Activated gamma-delta T cell (primary cell): ENCODE data around the gene PTGDS.
A peak's percentile ranks its signal among the peaks of the same experiment; 100 is the strongest.

ENCODE experiments used
- DNase-seq: peaks from one replicate; lab custom pipeline; 2025; lab: John Stamatoyannopoulos, UW

The PTGDS gene

GRCh38 chr9:137021979-137022661, 44.8 kb downstream of the PTGDS start:
- peak; percentile 45 for DNase-seq

GRCh38 chr9:137022662-137023008, 45.3 kb downstream of the PTGDS start:
- DNase-seq, result no peak

- no peak for DNase-seq
Measured at GRCh38 chr9:137023157-137023556, 45.9 kb downstream of the PTGDS start.

DNA sequence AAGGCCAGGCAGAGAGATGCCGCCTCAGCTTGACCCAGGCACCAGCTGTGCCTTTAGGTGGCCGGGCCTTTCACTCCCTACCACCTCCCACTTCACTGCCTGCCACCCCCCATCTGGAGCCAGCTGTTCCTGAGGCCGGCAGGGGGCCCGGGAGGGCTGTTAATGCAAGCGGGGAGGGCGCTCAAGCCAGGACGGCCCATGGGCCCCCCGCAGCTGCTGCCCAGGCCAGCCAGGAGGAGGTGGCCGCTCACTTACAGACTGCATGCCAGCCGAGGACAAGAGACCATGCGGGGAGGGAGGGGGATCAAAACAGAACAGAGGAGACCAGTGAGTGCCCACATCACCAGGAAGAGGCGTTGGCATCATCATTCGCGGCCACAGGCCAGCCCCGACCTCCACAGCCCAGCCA, 46.3 kb downstream of the PTGDS start:
- no peak for DNase-seq

DNA sequence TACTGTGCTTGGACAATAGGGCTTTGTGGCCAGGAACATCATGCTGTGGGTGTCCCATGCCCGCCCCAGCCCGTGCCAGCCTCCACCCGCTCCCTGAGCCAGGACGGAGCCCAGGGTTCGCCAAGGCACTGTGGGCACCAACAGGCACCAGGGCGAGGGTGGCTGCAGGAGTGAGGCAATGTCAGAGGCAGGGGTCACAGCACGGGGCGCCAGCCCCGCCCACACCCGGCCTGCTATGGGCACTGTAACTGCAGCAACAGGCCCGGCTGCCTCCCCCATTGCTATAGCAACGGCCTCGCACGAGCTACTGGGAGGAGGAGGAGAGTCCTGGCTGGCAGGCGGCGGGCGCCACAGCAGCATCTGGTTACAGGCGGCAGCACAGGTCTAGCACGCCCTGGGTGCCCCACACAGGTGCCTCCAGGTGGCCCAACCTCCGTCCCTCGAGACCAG, 48.2 kb downstream of the PTGDS start:
- DNase-seq, result no peak

DNA sequence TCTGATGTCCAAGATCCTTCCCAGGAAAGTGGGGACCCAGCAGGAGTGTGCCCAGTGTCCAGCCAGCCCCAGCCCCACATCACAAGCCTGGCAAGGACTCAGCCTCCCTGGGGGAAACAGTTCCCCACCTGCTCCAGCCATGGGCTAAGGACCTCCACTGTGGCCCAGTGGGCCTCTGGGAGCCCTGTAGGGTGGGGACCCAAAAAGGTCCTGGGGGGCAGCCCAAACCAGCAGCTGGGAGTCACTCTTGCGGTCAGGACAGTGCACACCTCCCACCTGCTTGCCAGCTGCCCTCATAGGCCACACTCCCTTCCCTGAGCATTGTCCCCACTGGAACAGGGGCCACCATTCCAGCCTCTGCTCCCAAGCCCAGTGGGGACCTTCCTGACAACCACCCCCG, 49.1 kb downstream of the PTGDS start:
- DNase-seq, result no peak

- no peak for DNase-seq
Measured at GRCh38 chr9:137026828-137027227, 49.5 kb downstream of the PTGDS start.

GRCh38 chr9:137027369-137028262, 50.3 kb downstream of the PTGDS start, which contains the start of gene ABCA2:
ABCA2 (minus strand) TSS chr9:137028237; CDS start chr9:137028140, 97 bp downstream.
- no peak for DNase-seq

DNA sequence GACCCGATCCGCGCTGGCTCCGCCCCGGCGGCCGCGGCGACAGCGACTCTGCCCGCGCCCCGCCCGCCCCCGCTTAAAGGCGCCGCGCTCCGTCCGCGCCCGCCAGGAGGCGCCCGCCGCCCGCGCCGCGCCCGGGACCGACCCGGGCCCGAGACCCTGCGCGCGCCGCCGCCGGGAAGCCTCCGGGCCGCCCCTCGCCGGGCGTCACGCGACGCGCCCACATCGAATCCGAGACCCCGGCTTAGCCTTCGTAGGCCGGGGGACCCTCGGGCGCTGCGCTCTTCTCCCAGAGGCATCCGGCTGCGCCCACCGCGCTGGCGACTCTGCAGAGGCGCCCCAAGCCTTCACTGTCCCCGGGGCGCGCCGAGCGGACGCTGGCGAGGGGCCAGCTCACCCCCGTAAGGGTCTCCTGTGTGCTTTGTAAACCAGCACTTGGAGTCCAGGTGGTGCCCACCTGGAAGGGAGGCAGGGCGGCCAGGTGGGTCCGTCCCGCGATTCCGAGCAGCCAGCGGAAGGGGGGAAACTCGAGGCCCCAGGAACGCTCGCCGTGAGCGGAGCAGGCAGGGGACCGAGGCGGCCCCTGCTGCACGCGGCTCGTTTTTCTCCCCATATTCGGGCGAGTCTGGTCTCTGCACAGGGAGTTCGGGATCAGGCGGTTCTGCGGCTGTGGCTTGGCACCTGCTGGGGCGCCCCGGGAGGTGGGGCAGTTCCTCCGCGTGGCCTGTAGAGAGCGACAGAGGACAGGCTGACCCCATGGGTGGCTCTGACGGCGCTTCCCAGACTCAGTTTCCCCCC, 51.2 kb downstream of the PTGDS start:
- peak; percentile 64 for DNase-seq

DNA sequence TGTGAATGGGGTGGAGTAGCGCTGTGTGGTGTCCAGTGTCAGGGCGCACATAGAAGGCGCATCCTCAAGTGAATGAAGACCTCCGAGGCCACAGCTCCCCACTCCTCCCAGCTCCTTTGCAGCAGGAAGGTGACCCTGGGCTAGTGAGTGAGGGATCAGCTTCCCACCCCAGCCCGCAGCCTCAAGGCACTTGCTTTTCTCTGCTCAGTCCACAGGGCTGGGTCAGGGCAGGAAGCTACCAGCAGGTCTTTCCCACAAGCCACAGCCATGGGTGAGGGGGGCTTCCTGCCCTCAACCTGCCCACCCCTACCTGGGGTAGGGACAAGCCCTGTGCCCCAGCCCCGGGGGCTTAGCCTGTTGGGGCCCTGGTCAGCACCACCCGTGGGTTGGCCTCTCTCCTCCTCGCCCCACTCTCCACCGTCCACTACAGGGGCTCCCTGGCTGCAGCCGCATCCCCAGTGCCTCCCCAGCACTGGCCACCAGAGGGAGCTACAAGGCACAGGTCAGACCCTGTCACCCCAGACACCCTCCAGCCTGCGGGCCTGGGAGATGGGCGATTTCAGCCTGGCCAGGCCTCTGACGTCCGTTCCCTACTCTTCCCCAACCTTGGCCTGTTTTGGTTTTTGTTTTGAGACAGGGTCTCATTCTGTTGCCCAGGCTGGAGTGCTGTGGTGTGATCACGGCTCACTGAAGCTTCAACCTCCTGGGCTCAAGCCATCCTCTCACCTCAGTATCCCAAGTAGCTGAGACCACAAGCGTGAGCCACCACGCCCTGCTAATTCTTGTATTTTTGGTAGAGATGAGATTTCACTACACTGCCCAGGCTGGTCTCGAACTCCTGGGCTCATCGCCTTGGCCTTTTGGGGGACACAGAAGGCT, 52.0 kb downstream of the PTGDS start:
- no peak for DNase-seq

DNA sequence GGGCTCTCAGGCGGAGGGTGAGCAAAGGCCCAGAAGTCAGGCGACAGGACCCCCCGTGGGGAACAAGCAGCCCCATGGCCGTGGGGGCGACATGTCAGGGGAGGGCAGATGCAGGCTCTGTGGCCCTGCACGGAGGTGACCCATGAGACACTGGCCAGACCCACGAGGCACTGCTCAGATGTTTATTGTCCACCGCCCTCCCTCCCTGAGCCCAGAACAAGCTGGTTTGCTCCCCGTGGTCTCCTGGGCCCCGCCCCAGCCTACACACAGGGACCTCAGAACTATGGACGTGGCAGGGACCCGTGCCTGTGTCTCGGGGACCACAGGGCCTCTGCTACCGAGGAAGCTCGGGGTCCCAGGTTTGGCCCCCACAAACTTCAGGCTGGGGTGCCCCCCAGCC, 52.7 kb downstream of the PTGDS start:
- no peak for DNase-seq

DNA sequence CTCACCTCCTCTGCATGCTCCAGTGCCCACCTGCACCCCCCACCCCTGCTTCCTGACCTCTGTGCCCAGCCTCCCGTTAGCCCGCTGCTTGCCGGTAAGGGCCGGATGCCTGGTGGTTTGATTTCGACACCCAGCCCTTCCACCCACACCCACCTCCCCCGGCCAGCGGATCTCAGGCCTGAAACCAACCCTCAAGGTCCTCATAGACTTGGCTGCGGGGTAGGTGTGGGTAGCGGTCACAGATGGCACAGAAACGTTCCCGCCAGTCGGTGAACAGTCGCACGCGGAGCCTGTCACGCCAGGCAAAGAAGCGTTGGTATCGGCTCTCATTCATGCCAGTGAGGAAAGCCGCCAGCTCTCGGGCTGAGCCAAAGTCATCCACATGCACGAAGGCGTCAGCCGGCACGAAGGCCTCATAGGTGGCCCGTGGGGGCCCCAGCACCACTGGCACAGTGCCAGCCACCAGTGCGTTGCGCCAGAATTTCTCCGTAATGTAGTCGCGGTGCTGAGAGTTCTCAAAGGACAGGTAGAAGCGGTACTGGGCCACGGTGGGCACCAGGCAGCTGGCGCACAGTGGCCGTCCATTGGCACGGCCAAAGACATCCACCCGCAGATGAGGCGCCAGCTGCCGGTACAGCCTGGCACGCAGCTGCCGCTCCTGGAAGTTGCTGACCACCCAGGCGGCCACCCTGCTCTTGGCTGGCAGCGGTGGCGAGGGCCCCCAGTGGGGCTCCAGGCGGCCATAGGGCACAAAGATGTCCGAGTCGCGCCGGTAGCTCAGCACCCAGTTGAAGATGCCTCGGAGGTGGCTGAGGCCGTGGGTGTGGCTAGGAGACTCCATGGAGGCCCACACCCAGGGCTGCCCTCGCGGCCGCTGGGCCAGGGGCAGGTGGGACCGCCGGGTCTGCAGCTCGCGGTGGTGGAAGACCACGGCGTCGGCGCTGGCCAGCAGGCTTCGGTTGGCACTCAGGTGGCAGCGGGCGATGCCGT, 53.5 kb downstream of the PTGDS start:
- no peak for DNase-seq
